ENCODE results near the gene WNT5B.

- TF ChIP-seq CTCF (IDR thresholded peaks at IDR 0.05; ENCODE audit: low read length) (no peak), EZH2 (IDR thresholded peaks at IDR 0.05; ENCODE audit: borderline replicate concordance, low read length) (no peak)
These were observed 16.8 kb downstream of the WNT5B start for GRCh38 chr12:1645819-1646218.
